HUDEP-2 (cell line): ENCODE data around the gene SEC22A.

Experiments used
- DNase-seq, 76 experiments: peaks; one replicate each; lab custom pipeline; 2025; ENCODE audit not compliant: unreplicated experiment in 76 of 76; lab: John Stamatoyannopoulos, UW

The SEC22A gene

DNA sequence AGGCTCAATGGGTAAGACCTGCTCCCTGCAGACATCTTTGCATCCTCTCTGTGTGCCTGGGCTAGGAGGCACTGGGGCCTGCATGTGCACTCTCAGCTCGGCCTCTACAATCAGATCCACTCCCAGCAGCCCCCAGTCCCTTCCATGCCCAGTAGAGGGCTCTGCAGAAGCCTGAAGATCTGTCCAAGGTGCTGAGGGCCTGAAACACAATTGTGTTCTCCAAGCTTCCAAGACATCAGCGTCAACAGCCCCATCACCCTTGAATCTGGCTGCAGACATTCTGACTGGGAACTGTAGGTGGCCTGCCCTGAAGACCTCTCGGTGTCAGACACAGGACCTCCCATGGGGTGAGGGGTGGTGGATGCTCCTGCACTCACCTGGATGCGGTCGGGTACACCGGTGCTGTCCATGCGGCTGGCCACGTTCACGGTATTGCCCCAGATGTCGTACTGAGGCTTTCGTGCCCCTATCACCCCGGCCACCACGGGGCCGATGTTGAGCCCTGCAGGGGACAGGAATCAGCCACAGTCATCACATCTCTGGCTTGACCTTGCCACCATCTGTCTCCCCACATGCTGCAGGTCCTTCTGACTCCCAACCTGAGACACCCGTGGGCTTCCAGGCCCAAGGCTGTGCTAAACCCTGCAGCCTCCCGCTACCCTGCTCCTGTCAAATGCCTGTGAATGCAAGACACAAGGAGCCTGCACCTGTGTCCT lies 84.7 kb downstream of the SEC22A start:
- peak in 56 of 76 experiments; percentile 2 to 73 (median 38) for DNase-seq

DNA sequence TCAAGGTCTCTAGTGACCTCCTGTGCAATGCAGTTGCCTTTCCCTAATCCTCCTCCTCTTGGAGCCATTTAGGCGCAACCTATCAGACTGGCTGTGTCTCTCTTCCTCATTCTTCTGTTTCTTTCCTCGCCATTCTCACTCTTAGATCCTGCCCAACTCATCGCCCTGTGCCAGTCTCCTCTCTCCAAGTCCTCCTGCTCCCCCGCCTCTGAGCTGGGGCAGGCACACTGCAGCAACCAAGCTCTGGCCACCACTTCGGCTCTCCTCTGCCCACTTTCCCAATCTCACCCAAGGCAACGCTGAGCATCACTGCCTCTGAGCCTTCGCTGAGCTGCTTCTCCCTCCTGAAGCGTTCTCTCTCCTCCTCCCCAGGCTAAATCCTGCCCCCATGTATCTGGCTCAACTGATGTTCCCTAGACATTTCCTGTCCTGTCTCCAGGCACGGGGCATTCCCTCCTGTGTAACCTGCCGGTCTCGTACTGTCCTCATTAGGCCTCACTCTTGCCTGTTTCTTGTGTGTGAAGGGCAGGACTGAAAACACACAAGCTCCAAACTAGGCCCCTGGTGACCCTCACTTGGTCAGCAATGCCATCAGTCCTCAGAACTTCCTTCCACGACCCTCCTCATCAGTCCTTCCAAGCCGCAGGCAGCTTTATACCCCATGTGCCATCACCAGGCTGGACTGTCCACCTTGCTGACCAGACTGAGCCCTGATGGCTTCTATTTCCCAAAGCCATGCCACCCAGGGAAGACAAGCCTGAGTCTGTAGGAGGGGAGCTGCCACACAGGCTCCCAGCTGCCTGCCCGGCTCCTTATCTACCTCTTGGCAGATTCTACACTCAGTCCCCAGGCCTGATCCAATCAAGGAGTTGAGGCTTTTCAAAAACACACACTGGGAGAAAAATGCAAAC lies 85.6 kb downstream of the SEC22A start:
- DNase-seq = no peak

GRCh38 chr3:123287962-123288302 lies 86.2 kb downstream of the SEC22A start:
- no peak for DNase-seq

- no peak for DNase-seq
Observed at GRCh38 chr3:123289391-123290106, 87.8 kb downstream of the SEC22A start.

DNA sequence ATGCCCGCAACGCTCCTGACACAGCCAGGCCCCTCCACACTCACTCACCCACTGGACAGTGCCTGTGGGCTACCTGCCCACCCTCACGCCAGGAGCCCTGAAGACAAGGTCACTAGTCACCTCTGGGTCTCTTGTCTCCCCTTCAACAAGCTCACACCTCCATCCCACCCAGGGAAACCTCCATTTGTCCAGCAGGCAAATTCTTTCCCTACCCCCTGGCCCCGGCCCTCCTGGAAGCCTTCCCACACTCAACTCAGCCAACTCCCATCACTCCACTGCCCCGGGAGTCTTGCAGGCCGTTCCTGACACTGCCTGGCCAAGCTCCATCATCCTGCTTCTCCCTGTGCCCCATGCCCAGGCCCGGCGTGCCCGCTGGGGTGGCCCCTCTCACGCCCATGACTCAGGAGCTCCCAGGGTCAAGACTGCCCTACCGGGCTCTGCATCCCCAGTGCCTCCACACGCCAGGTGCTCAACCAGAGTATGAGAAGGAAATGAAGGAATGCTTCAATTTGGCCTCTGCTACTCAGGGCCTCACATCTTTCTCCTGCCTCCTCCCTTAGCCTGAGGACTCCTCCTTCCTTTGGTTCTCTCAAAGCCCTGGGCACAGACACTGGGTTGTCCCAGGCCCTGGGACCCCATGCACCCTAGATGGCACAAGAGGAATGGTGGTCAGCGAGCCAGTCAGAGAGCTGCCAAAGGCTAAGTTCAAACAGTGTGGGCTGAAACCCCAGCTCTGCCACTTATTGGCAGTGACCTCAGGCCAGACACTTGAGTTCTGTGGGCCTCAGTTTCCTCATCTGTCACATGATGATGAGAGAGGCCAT lies 88.6 kb downstream of the SEC22A start:
- no peak for DNase-seq

DNA sequence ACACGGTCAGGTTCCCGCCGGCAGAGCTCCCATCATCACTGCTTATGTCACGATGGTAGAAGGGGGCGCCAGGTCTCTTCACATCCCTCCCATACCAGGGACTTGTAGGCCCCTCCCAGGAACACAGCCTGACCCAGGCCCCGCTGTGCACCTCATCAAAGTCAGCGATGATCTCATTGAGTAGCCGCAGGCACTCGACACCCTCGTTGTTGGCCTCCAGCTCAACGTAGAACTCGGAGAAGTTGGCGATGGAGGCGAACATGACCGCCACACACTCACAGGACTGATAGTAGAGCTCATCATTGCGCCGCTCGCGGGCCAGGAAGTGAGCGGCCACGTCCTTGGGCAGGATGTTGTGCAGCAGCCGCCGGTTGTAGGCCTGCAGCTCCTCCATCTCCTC lies 89.2 kb downstream of the SEC22A start:
- DNase-seq = no peak

DNA sequence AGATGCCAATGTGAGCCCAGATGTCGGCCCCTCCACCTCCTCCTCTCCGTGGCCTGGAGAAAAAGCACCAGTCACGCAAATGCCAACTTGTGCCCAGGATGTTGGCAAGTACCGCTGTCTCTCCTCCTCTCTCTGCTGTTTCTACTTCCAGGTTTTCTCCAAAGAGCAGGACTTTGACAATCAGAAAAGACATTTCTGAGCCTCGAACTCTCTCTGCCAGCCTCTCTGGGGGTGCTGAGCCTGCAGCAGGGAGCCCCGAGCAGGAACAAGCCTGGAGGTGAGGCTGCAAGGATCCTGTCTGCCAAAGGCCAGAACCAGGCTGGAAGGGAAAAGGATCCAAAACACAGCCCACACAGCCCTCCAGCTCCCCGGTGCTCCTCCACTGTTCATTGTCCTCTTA lies 89.7 kb downstream of the SEC22A start:
- no peak for DNase-seq

GRCh38 chr3:123292321-123293310 lies 90.9 kb downstream of the SEC22A start:
- DNase-seq = no peak

DNA sequence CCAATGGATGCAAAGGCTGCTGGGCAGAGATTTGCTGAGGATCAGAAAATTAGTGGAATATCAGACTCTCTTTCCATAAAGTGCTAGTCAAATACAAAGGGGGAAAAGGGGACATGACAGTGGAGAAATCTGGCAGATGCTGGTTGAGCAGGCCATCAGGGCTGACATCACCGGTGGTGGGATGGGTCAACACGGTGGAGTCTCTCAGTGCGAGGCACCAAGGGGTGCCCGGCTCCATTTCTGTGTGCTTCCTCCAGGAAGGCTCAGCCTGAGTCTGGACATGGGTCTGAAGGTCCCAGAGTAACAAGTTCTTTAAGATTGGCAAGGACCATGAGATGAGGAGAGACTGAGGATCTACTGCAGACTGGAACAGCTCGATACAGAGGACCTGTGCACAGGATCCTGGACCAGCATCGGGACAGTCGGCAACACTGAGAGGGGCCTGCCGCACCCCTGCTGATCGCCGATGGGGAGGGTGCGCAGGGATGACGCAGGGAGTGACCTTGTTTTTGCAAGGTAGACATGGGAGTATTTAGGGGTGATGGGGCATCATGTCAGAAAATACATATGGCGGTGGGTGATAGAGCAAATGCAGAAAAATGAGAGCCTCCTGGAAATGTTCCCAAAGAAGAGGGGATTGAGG lies 92.7 kb downstream of the SEC22A start:
- no peak for DNase-seq

DNA sequence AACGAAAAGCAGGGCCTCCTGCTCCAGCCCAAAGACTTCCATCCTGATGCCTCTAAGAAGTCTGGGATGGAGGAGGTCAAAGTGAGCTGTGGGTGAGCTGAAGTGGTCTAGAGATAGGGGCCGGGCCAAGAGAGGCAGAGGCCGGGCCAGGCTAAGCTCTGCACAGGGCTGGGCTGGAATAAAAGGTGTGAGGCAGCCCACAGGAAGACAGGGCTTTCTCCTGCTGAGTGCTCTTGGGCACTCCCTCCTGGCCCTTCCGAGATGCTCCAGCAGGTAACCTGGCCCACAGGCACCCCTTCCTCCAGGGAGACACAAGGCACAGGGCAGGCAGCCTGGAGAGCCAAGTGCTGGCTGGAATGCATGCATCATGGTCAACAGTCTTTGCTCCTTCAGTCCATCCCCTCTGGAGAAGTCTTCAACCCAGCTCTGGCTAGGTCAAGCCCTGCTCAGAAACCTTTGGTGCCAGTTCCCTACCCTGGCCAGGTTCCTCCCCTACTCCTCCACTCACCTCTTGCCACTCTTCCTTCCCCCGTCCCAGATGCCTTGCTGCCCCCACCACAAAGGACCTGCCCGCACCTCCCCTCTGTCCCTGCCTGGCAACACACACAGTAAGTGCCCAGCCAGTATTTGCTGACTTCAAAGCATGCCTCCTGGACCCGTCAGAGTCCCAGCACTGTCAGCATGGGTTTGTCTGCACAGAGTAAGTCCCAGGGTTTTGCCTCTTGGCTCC lies 93.6 kb downstream of the SEC22A start:
- DNase-seq = no peak

- DNase-seq = no peak
Observed at GRCh38 chr3:123295901-123296250, 94.1 kb downstream of the SEC22A start.

DNA sequence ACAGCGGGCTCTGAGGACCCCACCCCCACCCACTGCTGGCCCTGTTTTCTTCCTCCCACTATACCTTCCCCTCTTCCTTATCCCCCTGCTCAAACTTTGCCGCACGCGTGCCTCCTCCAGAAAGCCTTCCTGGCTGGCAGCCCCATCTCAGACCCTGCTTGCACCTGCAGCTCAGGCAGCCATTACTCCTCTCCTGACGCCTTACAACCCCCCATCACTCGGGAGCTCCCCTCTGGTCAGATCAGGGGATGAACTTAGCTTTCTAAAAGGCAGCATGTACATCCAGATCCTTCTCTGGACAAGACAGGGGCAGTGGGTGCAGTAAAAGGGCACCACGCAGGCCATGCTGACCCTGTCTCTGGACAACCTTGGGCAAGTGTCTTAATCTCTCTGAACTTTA lies 94.5 kb downstream of the SEC22A start:
- DNase-seq = no peak

GRCh38 chr3:123296836-123297626 lies 95.3 kb downstream of the SEC22A start:
- DNase-seq = no peak

GRCh38 chr3:123297627-123297899 lies 95.8 kb downstream of the SEC22A start:
- no peak for DNase-seq

- no peak for DNase-seq
Observed at GRCh38 chr3:123298903-123299302, 97.2 kb downstream of the SEC22A start.

GRCh38 chr3:123299581-123299980 lies 97.8 kb downstream of the SEC22A start:
- no peak for DNase-seq

DNA sequence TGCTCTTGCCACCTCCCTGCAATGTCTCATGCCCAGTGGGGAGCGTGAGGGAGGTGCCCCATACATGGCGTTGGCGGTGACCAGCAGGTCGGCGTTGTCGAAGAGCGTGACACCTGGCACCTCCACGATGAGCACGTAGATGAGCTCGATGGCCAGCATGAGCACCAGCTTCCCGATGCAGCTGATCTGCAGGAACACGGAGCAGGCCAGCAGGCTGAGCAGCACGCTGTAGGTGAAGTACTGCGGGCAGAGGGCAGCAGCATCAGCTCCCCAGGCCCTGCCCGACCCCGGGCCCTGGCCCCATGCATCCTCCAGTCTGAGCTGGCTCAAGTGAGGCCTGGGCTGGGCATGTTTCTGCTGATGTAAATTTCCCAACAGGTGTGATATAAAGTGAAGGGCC lies 98.3 kb downstream of the SEC22A start:
- DNase-seq = no peak

DNA sequence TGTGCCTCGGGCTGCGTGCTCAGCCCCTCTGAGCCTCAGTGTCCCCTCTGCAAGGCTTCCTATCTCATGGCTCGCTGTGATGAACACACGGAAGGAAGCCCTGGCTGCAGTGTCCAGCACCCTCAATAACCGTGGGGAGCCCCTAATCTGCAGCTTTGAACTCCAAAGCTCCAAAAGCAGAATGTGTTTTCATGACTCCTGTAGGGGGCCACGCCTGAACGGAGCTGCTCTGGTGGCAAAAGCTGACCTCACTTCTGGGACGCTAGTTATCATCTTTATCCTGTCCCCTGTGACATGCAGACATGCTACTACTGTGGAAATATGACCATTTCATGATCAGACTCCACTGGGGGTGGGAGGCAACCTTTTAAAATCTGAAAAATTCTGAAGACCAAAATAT lies 98.8 kb downstream of the SEC22A start:
- DNase-seq = no peak
